HepG2 (cell line): Measurements from ENCODE around the gene SKI. TPM values are rescaled to one million over a fixed set of nuclear protein-coding genes. Genes with fewer than 3 reads are reported as not detected.
A peak's percentile ranks its signal among the peaks of the same experiment; 100 is the strongest.

Experiments used
- ASH2L ChIP-seq: fragments of 300-600, 200-600 bp; sonication (generic); IDR thresholded peaks from 2 replicates; pipeline ENCODE4 v1.7.0; 2017; ENCODE audit warnings: low read depth, mild to moderate bottlenecking, moderate library complexity, mixed read lengths, low read length; ENCODE audit not compliant: insufficient read length
- BCLAF1 ChIP-seq: fragments of 450-650 bp; IDR thresholded peaks from 2 replicates; pipeline ENCODE4 v1.6.1; 2017; ENCODE audit warnings: mild to moderate bottlenecking
- RAD51 ChIP-seq: fragments of 450-650 bp; IDR thresholded peaks from 2 replicates; pipeline ENCODE4 v1.6.1; 2016; ENCODE audit warnings: borderline replicate concordance
- RXRA ChIP-seq: sonication (generic); formaldehyde crosslinking; IDR thresholded peaks from 2 replicates; pipeline ENCODE4 v1.5.1; 2020; ENCODE audit warnings: missing genetic modification reagents
- STAT6 ChIP-seq: sonication (generic); formaldehyde crosslinking; IDR thresholded peaks from 2 replicates; pipeline ENCODE4 v1.4.0; 2020; ENCODE audit warnings: missing genetic modification reagents, mild to moderate bottlenecking, borderline replicate concordance
- TIGD3 ChIP-seq: sonication (generic); formaldehyde crosslinking; IDR thresholded peaks from 2 replicates; pipeline ENCODE4 v1.5.1; 2020; ENCODE audit warnings: mild to moderate bottlenecking, missing genetic modification reagents, borderline replicate concordance
- ZNF343 ChIP-seq: sonication (generic); formaldehyde crosslinking; IDR thresholded peaks from 2 replicates; pipeline ENCODE4 v1.4.0; 2020; ENCODE audit warnings: mild to moderate bottlenecking, missing genetic modification reagents
- ZNF639 ChIP-seq: conservative IDR thresholded peaks from 2 replicates; pipeline ENCODE4 v1.6.1; 2018; ENCODE audit warnings: missing genetic modification reagents
- ZNF770 ChIP-seq: sonication (generic); formaldehyde crosslinking; IDR thresholded peaks from 2 replicates; pipeline ENCODE4 v1.5.0; 2020; ENCODE audit warnings: mild to moderate bottlenecking, missing genetic modification reagents
- ZXDC ChIP-seq: sonication (generic); formaldehyde crosslinking; IDR thresholded peaks from 2 replicates; pipeline ENCODE4 v1.5.0; 2020; ENCODE audit warnings: mild to moderate bottlenecking, missing genetic modification reagents
- polyA plus RNA-seq, 8 experiments: library from polyadenylated mRNA; depleted of rRNA in 3 of 8; stranded (reverse) in 7 of 8; unstranded in 1 of 8; fragments of >200 nt; fragmentation: Illumina TruSeq in 4 of 8; extraction: Trizol in 4 of 8; gene quantifications; 2 replicates each; pipeline versions ENCODE4 v1.2.1 to v1.2.3, GENCODE V29; 2011 to 2016; ENCODE audit warnings: low read depth in 4 of 8, missing spikeins in 1 of 8, mixed read lengths in 1 of 8; ENCODE audit not compliant: insufficient read depth in 1 of 8
- total RNA-seq, 5 experiments: library from RNA; depleted of rRNA; stranded (reverse); fragments of >200 nt; fragmentation: Illumina TruSeq; extraction: Trizol; gene quantifications; 2 replicates each; pipeline ENCODE4 v1.2.3, GENCODE V29; 2016; ENCODE audit warnings: low read depth in 1 of 5

SKI gene
- total and polyA plus RNA-seq, 2 of the 13 experiments (the other 11 are each of a cell fraction or from before 2014, with no cell fraction given), result 4.7 to 6.9 TPM

- TF ChIP-seq TIGD3, result no peak
- TF ChIP-seq ZXDC, result no peak
- no peak for TF ChIP-seq ASH2L
- no peak for TF ChIP-seq BCLAF1
- 0 out of 2 replicates have a peak, but pooled peaks have one; percentile 23 for TF ChIP-seq ZNF770 (CRISPR knock-in tag)
- TF ChIP-seq RAD51, result no peak
- no peak for TF ChIP-seq STAT6 (CRISPR knock-in tag)
- peak; percentile 94 for TF ChIP-seq RXRA (CRISPR knock-in tag)
- no peak for TF ChIP-seq ZNF639 (CRISPR knock-in tag)
- peak; percentile 46; the same call in 1 of the 2 replicates for TF ChIP-seq ZNF343 (CRISPR knock-in tag)
These were observed 42.4 kb downstream of the SKI start (continued) for GRCh38 chr1:2270260-2271100.
